LNCAP (cell line): ENCODE results near the gene SH3TC1.

Source experiments
- CTCF ChIP-seq: fragments of 450-650 bp; IDR thresholded peaks from 2 replicates; pipeline ENCODE4 v1.5.1; 2017; ENCODE audit warnings: mild to moderate bottlenecking

Gene SH3TC1

GRCh38 chr4:8244001-8244757 is 45.1 kb downstream of the SH3TC1 start:
- no peak for TF ChIP-seq CTCF

GRCh38 chr4:8244931-8245460 is 45.9 kb downstream of the SH3TC1 start:
- TF ChIP-seq CTCF: no peak

- no peak for TF ChIP-seq CTCF
Measured at GRCh38 chr4:8245884-8246833, 47.1 kb downstream of the SH3TC1 start.

DNA sequence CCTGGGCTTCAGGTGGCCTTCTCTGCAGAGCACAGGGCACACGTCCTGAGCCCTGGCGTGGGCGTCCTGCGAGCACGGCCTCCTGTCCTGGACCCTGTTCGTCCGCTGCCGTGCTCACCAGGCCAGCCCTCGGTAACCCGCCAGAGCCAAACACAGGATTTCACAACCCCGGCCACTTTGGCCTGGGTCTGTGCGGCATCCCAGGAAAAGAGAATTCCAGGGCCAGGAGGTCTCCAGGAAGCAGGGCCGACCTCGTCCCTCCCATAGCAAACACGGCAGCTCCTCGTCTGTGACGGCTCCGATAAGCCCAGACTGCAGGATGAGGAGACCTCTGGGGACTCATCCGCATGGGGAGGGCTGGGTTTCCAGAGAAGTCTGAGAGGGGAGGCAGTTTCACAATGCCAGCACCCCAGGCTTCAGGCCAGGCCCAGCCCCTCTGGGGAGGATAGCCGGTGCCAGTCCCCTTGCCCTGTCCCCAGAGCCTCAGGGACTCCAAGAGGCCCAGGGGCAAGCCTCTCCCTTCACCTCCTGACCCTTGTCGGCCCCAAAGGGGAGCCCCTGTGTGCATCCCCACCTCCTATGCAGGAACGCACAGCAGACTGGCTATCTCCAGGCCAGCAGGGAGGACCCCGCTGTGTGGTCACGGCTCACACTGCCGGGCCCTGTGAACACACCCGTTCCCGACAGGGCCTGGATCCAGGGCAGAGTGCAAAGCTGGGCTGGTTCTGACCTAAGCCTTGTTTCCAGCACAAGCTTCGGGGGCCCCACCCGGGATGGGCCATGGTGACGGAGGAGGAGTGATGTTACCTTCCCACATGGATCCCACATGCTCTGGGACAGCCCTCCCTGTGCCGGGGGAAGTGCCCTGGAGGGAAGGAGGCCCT is 48.2 kb downstream of the SH3TC1 start:
- TF ChIP-seq CTCF: no peak

DNA sequence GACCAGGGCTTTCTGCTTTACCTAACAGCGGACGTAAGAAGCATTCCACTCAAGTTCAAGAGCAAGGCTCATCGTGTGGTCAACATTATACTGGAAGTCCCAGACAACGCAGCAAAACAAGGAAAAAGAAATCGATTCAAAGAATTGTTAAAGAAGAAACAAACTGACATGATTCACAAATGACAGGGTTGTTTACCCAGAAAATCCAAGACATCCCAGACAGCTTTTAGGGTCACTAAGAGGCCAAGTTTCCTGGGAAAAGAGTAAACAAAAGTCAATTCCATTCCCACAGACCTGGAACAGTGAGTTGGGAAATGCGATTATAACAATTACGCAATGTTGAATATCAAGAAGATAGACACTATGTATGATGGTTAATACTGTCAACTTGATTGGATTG is 49.0 kb downstream of the SH3TC1 start:
- no peak for TF ChIP-seq CTCF

DNA sequence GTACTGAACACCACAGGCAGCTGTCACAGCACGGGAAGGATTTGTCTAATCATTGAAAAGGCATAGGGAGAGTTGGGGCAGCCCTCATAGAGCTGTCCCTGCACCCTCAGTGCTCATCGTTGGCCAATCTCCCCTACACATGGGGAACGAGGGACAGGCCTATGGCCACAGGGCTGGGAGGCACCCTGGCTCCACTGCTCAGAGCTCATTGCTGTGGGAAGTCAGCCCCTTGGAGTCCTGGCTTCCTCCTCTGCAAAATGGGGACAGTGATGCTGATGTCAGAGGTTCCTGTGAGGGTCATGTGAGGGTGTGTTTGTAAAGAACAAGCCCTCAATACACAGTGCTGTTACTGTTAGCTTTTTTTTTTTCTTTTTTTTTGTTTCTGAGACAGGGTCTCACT is 51.1 kb downstream of the SH3TC1 start:
- TF ChIP-seq CTCF: no peak

DNA sequence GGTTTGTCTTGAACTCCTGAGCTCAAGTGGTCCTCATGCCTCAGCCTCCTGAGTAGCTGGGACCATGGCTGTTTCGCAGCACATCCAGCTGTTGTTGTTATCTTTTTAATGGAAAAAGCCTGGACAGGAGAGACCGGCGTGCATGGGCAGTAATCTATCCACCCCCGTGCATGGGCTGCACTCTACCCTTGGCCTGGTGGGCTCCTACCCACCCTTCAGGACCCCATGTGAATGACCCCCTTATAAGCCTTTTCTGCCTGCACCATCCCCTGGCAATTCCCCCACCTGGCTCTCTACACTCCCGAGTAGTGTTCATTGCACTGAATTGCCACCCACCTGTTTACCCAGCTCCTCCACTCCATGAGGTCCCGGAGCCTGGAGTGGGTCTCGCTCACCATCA is 51.5 kb downstream of the SH3TC1 start:
- no peak for TF ChIP-seq CTCF
